ENCODE measurements around the gene EPS8. TPM values are rescaled to one million over a fixed set of nuclear protein-coding genes. Genes with fewer than 3 reads are reported as not detected.

Gene EPS8
- total RNA-seq, 1 experiment from 2014 or later = 0.07 TPM

DNA sequence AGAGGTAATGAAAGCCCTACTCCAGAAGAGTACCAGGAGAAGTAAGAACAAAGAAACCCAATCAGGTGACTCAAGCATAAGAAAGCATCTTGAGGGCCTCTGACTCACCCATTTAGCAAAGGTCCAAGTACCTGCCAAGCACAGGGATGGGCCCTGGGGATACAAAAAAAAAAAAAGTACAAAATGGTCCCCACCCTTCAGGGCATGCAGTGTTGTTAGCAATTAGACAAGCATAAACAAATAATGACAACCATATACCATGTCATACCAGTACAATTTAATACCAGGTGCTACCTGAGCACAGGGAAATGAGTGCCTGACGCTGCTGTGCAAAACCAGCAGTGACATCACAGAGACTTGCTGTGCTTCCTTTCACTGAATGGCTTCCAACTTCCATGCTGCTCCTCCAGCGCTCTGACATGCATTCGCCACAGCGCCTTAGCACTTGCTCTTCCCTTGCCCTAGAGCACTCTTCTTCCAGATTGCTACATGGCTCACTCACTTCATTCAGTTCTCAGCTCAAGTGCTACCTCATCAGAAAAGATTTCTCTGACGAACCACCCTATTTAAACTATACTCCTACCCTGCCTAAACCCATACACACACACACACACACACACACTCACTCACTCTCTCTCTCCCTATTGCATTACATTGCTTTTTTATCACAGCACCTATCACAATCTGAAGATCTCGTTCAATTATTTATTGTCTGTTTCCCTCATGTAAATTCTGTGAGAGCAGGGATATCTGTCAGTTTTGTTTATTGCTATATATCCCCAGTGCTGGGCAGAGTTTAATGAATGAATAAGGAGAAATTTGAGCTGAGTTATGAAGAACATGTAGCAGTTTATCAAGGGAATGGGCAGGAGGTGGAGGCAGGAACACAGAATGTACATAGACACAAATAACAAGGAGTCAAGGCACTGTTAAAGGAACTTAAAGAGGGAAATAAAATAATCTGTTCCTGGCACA is 12.9 kb upstream of the EPS8 start:
- no peak for DNase-seq (ENCODE audit: low spot score)
- in situ Hi-C loops (cut with HindIII; ENCODE audit: low sequenced_read_pairs) = no loop called here

DNA sequence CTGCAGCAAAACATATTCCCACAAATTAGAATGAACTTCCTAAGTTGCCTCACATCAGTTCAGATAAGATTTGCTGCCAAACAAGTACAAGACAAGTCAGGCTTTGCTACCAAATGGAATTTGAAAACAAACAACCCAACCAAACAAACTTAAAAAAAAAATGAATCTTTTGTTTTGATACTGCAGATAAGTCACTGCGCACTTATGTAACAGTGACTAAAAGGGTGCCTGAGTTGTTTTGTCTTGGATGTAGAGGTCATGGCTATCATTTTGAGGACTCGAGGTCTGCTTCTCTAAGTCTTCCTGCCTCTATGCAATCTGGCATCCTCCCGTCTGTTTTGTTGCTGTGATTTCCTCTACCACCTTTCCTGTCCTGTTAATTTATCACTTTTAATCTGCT is 11.1 kb upstream of the EPS8 start:
- in situ Hi-C loops (cut with HindIII; ENCODE audit: low sequenced_read_pairs) = no loop called here

DNA sequence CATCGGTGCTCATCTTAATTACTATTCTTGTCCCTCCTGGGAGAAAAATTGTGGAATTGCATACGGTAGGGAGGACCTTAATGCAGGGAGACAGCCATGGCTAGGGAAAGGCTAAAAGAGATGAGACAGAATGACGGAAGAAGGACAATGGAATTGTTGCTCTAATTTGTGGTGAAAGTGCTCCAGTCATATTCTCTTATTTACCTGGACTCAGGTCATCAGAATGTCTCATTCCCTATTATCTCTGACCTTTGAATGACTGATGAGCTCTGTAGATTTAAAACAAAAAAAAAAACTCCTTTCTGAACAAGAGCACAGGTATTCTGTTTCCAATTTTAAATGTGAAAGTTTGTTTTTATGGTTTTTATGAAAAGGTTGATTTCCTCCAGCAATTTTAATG is 8.6 kb upstream of the EPS8 start:
- in situ Hi-C loops (cut with HindIII; ENCODE audit: low sequenced_read_pairs) = no loop called here
- DNase-seq (ENCODE audit: low spot score) = no peak

More for the DNA sequence above, 11.1 kb upstream of the EPS8 start:
- DNase-seq (ENCODE audit: low spot score) = no peak

DNA sequence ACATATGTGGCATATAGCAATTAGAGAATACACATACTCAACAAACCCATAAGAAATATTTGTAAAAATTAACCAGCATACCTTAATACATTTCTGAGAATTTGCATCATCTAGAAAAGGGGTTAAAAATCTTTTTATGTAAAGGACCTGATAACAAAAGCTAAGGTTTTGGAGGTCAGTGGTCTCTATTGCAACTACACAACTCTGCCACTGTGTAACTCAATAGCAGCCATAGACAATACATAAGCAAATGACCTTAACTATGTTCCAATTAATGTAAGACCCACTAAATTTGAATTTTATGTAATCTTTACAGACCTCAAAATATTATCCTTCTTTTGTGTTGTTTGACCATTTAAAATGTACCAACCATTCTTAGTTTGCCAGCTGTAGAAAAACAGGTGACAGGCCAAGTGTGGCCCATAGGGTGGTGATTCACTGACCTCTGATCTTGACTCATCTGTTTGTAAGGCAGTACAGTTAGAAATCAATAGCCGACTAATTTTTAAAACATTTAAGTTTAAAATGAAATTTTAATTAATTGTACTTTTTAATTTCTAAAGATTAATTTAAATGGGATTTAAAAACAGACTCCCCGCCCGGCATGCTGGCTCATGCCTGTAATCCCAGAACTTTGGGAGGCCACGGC is 7.4 kb upstream of the EPS8 start:
- no peak for DNase-seq (ENCODE audit: low spot score)
- in situ Hi-C loops (cut with HindIII; ENCODE audit: low sequenced_read_pairs) = no loop called here

DNA sequence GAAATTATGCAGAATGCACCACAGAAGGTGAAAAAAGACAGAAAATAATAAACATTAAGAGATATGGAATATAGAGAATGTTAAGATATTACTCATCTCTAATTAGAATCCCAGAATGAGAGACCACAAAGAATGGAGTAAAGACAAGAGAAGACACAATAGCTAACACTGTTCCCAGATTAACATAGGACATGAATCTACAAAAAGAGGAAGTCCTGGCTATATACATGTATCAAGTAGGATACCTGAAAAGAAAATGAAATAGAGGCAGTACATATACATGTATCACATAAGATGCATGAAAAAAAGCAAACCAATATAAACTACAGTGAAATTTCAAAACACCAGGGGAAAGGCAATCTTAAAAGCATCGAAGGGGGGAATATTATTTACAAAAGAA is 5.6 kb upstream of the EPS8 start:
- no peak for DNase-seq (ENCODE audit: low spot score)
- in situ Hi-C loops (cut with HindIII; ENCODE audit: low sequenced_read_pairs) = no loop called here

DNA sequence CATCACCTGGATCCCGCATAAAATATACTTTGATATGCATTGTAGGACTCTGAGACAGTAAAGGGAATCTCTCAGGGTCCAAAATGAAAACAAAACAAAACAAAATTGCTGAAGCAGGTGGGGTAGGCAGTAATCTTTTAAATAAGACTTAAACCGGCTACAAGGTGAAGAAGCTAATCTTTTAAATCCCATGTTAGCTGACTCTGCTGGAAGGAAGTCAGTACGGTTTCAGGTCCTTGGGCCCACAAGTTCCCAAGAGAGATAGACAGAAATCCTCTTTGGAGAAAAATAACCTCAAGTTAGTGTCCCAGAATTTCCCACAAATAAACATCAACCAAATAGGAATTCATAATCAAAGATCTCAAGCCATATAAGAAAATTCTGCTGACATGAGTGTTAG is 5.0 kb upstream of the EPS8 start:
- DNase-seq (ENCODE audit: low spot score) = no peak
- in situ Hi-C loops (cut with HindIII; ENCODE audit: low sequenced_read_pairs) = no loop called here

DNA sequence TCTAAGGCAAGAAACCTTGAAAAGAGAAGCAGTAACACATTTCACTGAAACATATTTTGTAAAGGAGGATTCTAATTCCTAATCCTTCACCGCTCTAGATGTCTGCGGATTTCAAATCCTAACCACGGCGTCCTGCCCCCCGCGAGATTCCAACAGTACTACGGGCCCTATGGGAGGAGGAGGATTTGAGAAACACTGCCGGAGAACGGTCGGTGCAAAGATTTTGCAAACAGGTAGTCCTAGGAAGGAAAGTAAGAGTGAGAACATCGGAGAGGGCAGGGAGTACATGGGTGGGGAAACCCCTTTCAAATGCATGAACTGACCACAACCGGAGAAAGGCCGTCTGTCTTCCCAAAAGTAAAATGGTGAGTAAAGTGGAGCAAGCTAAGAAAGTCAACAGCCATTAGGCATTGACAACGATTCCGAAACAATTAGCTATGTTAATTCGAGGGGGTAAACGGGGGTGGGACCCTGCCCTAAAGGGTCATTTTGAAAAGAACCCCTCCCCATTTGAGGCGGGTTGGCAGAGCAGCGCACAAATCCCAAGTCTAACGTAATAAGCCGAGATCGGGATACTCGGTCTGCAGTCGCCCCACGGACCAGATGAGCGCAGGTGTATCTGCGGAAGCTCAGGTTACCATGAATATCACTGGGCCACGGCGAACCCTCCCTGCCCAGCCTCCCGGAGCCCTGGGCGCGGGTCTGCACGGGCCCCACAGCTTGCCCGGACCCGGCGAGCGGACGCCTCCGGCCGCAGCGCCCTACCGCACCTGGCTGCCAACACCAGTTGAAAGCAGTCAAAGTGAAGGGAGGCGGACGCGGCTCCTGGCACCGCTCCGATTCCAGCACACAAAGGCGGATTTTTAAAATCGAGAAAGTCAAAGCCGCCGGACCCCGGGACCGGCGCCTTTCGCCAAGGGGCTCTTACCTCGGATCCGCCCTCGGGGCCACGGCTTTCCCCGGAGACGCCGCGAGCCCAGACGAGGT is 662 bp downstream of the EPS8 start:
- peak; percentile 62 for DNase-seq (ENCODE audit: low spot score)
- in situ Hi-C loops (cut with HindIII; ENCODE audit: low sequenced_read_pairs) = no loop called here

DNA sequence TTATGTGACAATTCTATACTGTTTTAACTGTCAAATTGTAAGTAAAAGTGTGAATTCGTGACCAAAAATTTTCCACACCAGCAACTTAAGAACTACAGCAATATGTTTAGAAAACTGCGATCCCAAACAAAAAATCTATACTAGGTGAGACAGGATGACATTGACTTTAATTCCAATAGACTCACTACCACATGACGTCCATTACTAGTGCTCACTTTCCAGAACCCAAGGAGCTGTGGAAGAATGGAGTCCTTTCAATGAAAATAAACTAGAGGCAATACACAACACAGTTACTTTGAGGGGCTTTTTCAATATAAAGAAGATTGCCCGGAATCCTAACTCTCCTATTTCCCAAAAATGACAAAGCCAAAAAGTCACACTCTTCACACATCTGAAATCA is 1.4 kb downstream of the EPS8 start:
- in situ Hi-C loops (cut with HindIII; ENCODE audit: low sequenced_read_pairs) = no loop called here
- peak; percentile 29 for DNase-seq (ENCODE audit: low spot score)

DNA sequence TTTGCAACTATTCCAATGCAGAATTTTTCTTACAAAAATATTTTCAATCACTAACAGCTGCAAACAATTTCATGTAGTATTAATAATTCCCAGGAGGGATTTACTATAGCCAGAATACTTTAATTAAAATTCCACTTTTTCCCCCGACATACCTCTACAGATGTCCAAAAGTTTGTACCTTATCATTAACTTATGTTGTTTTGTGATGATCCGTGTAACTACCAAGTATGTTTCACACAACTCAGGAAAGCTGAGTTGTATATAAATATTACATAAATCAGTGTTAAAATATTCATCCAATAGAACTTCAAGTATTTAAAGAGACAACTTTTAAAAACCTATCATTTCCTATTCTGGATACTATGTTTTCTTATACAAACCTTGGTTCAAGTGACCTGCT is 2.4 kb downstream of the EPS8 start:
- in situ Hi-C loops (cut with HindIII; ENCODE audit: low sequenced_read_pairs) = no loop called here
- no peak for DNase-seq (ENCODE audit: low spot score)

DNA sequence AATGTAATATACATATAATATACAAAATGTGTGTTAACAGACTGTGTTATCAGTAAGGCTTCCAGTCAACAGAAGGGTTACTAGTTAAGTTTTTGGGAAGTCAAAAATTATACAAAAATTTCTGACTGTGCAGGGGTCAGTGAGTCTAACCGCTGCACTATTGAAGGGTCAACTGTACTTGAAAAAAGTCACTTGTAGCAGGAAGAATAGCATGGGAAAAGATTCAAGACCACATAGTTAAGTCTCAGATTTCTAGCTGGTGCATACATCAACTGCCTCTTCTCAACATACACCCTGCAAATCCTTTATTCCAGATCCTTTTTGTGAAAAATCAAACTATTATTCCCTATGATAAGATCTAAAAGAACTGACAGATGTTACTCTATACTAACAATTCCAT is 5.9 kb downstream of the EPS8 start:
- no peak for DNase-seq (ENCODE audit: low spot score)
- in situ Hi-C loops (cut with HindIII; ENCODE audit: low sequenced_read_pairs) = no loop called here

DNA sequence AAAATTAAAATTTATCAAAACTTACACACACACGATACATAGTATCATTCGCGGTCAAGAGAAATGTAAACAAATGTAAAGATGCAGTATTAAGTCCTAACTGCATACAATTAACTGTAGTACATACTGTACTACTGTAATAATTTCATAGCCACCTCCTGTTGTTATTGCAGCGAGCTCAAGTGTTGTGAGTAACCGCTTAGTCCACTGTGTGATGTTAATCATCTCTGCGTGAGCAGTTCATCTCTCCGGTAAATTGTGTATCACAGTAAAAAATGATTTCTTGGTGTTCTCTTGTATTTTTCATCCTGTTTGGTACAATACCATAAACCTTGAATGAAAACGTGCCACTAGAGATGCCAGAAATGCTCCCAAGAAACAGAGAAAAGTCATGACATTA is 6.5 kb downstream of the EPS8 start:
- in situ Hi-C loops (cut with HindIII; ENCODE audit: low sequenced_read_pairs) = no loop called here

DNA sequence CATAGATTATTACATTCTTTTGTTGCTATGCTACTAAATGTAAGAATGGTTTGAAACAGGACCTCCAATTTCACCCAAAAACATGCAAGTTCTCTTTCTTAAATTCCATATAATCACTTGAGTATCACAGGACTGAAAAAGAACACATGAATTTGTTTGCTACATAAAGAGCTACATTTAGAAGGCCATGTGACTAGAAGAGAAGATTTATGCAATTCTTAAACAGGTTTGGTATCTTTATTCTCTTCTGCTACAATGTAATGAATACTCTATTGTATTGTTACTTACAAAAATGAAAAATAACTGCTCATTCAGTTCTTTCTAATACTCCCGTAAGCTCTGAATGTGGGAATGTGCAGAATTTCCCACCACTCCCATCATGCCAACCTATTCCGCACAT is 9.3 kb downstream of the EPS8 start:
- in situ Hi-C loops (cut with HindIII; ENCODE audit: low sequenced_read_pairs) = no loop called here
- no peak for DNase-seq (ENCODE audit: low spot score)

More for the DNA sequence above, 6.5 kb downstream of the EPS8 start:
- DNase-seq (ENCODE audit: low spot score) = no peak

DNA sequence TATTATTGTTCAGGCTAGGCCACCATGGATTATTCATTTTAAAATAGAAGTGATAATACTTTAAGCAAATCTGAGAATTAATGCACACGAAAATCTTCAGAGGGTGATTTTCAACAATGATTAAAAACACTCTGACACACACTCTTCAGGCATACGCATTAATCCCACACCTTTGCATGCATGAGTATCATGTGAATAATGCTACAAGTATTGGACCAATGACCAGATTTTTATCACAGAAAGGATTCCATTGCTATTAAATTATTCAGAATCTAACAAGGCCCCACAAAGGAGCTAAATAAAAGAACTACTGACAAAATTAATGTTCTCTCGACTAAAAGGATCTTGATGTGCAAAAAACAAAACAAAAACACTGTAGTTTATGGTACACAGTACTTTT is 11.1 kb downstream of the EPS8 start:
- in situ Hi-C loops (cut with HindIII; ENCODE audit: low sequenced_read_pairs) = no loop called here
- no peak for DNase-seq (ENCODE audit: low spot score)

DNA sequence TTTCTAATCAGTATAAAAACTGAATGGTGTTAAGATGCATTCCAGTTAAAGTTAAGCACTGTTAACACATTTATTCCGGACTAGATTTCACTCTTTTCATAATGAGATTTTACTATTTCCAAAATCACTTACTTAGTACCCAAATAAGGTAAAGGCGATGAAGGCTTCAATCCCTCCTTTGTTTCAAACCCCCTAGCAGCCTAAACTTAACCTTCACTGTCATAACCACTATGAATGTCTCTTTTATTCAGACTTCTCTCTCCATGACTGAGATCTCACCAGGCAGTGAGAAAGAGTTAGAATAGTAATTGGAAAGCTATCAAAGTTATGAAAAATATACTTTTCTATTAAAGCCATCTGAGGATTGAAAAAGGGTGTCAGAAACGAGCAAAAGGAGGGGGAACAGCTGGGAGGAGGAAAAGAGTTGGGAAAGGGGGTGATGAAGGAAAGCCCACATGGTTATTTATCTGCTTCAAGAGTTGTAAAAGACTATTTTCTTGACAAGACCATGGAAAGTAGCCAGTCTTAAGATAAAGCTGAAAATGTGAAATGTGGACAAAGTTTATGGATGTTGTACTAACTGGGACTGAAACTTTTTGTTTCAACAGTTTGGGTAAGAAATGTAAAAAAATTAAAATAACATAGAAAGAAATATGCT is 11.7 kb downstream of the EPS8 start:
- in situ Hi-C loops (cut with HindIII; ENCODE audit: low sequenced_read_pairs) = no loop called here
- no peak for DNase-seq (ENCODE audit: low spot score)

DNA sequence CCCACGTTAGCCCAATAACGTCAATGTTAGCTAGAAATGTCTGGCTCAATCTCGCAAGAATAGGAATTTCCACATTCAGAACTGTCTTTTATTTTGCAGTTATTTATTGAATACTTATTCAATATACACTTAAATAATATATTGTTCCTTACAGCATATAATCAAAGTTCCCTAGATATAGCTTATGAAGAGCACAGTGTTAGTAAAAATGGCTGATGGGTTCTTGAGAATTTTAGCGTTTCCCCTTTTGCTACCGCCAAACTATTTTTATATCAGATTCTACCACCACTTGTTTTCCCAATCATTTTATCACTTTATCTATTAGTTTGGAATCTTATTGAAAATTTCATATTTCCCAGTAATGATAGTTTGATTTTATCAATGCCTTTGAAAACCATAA is 12.7 kb downstream of the EPS8 start:
- in situ Hi-C loops (cut with HindIII; ENCODE audit: low sequenced_read_pairs) = no loop called here
- no peak for DNase-seq (ENCODE audit: low spot score)

DNA sequence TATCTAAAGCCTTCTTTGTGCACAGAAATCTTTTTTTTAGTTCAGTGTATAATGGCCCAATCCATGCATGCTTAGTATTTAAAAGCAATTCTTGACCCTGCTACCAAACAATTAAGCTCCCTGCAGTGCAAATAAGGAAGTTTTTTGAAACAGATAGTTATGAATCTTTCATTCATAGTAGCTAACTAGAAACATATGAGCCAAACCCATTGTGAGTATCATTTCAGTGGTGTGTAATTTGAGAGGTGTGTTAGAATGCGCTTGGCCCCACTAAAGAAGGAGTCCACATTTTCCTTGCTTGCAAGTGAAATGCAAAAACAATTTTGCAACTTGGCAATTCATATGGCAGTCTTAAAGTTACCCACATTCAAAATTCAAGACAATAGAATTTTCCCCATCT is 14.4 kb downstream of the EPS8 start:
- in situ Hi-C loops (cut with HindIII; ENCODE audit: low sequenced_read_pairs) = no loop called here
- no peak for DNase-seq (ENCODE audit: low spot score)

DNA sequence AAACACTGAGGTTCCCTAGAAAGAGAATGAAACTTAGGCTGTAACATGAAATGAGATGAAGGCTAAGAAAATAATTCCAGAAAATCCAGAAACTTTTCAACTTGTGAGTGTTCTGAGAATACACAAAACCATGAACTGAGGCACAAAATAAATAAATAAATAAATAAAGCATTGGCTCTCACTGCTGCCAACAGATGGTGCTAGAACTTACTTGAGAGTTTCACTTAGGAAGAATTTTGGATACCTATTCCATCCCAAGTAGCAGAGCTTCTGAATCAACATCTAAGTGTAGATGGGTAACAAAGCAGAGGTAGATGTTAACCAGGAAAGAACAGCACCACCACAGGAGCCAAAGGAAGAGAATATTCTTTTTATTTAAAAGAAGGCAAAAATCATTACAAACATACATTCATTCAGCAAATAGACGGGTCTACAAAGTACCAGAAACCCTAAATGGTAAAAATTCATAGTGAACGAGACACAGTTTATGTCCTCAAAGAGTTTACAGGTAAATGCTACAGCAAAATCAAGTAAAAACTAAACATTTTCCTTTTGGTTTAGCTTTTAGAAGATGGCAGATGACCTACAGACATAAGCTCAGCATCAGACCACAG is 16.7 kb downstream of the EPS8 start:
- in situ Hi-C loops (cut with HindIII; ENCODE audit: low sequenced_read_pairs) = no loop called here
- DNase-seq (ENCODE audit: low spot score) = peak; percentile 34

DNA sequence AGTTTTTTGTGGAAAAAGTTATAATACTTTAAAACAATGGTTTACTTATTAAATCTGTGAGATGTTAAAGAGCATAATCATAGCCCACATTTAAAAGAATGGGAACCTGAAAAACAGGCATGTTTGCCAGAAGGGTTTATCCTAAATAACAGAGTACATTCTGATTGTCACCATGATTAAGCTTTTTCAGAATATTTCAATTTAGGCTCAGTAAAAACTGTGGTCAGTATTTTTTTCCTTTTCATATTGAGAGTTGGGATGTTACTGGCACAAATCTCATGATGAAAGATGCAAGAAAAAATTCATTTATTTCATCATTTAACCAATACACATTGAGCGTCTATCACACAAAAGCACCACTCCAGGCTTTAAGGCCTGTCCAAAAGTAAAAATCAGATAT is 18.6 kb downstream of the EPS8 start:
- in situ Hi-C loops (cut with HindIII; ENCODE audit: low sequenced_read_pairs) = no loop called here
- no peak for DNase-seq (ENCODE audit: low spot score)

DNA sequence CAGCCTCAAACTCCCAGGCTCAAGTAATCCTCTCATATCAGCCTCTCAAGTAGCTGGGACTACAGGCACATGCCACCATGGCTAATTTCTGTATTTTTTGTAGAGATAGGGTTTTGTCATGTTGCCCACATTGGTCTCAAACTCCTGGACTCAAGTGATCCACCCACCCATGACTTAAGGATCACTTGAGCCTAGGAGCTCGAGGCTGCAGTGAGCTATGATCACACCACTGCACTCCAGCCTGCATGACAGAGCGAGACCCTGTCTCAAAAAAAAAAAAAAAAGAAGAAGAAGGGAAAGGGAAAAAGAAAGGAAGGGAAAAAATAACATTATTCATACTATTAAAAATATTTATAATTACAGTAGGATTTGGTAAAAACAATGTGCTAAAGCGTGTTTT is 19.2 kb downstream of the EPS8 start:
- no peak for DNase-seq (ENCODE audit: low spot score)
- in situ Hi-C loops (cut with HindIII; ENCODE audit: low sequenced_read_pairs) = no loop called here
